AG09309 (cell line): ENCODE measurements around the gene TTC21B.
A peak's percentile ranks its signal among the peaks of the same experiment; 100 is the strongest.

Source experiments
- DNase-seq: peaks from one replicate; pipeline ENCODE4 v3.0.0-alpha.2; 2010; ENCODE audit warnings: low read depth
- H3K4me3 ChIP-seq: 2 replicates; pipeline ENCODE4 v1.5.1; 2011; ENCODE audit warnings: mild to moderate bottlenecking, low read depth, low read length, moderate library complexity; ENCODE audit not compliant: control insufficient read depth
- TF ChIP-seq, protein P1 (sequence below): IDR thresholded peaks from 2 replicates; pipeline ENCODE4 v1.5.1; 2011; ENCODE audit warnings: mild to moderate bottlenecking, low read depth, low read length, inconsistent platforms; ENCODE audit not compliant: insufficient read depth, control insufficient read depth; ENCODE audit errors: missing control alignments

TTC21B gene

DNA sequence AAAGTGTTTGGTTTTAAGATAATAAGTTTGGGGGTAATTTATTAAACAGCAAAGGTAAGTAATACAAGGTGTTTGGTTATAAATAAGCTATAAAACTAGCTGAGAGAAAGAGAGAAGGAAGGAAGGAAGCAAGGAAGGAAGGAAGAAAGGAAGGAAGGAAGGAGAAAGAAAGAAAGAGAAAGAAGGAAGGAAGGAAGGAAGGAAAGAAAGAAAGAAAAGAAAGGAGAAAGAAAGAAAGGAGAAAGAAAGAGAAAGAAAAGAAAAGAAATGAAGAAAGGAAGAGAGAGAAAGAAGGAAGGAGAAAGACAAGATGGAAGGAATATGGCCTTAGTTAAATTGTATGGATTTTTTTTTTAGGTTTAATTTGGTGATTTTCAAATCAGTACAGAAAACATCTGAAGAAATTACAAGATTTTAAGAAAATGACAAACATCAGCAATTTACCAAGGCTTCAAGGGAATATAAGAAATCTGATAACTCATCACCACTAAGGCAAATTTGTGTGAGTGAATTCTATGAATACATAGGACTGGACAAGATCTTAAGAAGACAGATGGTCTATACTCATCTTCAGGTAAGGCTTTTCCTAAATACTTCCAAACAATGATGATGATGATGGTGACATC, 113.1 kb downstream of the TTC21B start:
- TF ChIP-seq, protein P1, sequence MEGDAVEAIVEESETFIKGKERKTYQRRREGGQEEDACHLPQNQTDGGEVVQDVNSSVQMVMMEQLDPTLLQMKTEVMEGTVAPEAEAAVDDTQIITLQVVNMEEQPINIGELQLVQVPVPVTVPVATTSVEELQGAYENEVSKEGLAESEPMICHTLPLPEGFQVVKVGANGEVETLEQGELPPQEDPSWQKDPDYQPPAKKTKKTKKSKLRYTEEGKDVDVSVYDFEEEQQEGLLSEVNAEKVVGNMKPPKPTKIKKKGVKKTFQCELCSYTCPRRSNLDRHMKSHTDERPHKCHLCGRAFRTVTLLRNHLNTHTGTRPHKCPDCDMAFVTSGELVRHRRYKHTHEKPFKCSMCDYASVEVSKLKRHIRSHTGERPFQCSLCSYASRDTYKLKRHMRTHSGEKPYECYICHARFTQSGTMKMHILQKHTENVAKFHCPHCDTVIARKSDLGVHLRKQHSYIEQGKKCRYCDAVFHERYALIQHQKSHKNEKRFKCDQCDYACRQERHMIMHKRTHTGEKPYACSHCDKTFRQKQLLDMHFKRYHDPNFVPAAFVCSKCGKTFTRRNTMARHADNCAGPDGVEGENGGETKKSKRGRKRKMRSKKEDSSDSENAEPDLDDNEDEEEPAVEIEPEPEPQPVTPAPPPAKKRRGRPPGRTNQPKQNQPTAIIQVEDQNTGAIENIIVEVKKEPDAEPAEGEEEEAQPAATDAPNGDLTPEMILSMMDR: no peak
- no peak overlapping the region for H3K4me3 ChIP-seq
- no peak for DNase-seq

DNA sequence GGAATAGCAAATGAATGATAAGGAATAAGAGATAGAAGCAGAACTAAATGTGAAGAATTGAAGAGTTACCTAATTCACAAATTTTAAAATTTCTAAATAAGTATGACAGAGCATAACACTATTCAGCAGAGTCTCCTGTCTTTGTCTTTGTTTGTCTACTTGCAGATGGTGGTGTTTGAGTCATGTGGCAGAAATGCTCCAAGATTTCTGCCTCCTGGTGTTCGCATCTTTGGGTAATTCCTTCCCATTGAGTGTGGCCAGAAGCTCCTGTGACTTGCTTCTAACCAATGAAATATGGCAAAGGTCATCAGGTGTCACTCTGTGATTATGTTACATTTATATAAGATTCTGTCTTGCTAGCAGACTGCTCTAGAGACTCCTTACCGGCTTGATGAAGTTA, 114.0 kb downstream of the TTC21B start:
- no peak for DNase-seq
- TF ChIP-seq, protein P1: no peak
- H3K4me3 ChIP-seq: no peak overlapping the region

DNA sequence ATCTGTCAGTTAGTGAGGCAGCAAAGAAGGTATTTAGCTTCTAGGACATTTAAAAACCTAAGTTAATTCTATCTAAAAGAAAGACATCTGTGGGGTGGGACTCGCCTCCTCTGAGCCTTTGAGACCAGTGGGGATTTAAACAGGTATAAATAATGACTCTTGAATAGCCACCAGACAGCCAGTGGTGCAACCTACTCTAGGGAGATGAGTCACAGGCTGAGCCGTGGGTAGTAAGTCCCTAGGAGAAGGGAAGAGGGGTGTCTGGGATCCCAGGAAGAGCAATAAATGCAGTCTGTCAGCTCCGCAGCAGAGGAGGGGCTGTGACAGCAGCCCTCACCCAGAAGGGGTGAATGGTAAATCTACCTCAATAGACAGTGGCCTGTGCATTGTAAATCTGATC, 116.5 kb downstream of the TTC21B start:
- DNase-seq: peak; percentile 13
- TF ChIP-seq, protein P1: no peak
- H3K4me3 ChIP-seq: no peak overlapping the region

DNA sequence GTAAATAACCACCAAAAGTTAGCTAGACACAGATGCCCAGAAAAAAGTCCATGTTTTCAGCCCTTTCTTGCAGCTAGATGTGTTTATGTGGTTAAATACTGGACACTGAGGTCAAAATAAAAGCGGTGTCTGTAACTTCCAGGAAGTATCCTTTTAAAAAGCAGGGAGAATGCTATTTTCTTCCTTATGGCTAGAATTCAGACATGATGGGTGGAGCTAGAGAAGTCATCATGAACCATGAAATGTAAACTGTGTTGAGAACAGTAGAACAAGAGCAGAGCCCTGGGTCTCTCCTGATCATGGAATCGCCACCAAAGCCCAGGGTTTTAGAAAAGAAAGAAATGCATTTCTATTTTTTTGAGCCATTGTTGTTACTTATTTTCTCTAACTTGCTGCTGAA, 118.2 kb downstream of the TTC21B start:
- TF ChIP-seq, protein P1: no peak
- no peak overlapping the region for H3K4me3 ChIP-seq
- DNase-seq: no peak

DNA sequence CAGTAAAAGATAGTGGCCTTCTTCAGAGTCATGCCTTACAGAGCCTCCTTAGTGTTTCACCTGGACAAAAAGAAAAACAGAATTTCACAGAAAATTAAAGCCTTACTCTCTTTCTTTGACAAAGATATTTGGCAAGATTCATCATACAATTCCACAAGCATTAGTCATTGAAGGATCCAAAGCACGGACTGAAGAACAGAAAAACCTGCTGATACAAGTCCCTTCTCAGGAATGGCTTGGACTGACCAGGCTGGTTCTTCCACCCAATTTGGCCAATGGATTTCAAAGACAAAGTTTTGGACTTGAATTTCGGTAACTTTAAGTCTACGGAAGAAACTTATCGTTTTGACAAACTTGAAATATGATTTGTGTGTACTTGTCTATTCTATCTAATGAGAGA, 120.4 kb downstream of the TTC21B start:
- TF ChIP-seq, protein P1: no peak
- peak; percentile 16 for DNase-seq
- H3K4me3 ChIP-seq: no peak overlapping the region

DNA sequence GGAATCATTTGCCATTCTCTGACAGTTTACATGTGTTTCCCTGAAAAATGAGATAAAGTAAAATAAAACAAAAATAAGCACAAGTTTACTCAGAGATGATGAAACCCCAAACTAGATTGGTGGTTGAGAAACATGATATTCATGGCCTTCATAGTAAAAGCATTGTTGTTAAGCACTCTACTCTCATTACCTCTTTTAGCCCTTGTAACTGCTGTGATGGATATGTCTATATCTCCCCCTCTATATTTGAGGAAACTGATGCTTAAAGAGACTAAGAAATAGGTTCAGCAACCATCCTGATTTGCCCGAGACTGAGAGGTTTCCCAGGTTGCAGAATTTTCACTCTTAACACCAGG, 125.7 kb downstream of the TTC21B start:
- H3K4me3 ChIP-seq: no peak overlapping the region
- no peak for DNase-seq
- TF ChIP-seq, protein P1: no peak

DNA sequence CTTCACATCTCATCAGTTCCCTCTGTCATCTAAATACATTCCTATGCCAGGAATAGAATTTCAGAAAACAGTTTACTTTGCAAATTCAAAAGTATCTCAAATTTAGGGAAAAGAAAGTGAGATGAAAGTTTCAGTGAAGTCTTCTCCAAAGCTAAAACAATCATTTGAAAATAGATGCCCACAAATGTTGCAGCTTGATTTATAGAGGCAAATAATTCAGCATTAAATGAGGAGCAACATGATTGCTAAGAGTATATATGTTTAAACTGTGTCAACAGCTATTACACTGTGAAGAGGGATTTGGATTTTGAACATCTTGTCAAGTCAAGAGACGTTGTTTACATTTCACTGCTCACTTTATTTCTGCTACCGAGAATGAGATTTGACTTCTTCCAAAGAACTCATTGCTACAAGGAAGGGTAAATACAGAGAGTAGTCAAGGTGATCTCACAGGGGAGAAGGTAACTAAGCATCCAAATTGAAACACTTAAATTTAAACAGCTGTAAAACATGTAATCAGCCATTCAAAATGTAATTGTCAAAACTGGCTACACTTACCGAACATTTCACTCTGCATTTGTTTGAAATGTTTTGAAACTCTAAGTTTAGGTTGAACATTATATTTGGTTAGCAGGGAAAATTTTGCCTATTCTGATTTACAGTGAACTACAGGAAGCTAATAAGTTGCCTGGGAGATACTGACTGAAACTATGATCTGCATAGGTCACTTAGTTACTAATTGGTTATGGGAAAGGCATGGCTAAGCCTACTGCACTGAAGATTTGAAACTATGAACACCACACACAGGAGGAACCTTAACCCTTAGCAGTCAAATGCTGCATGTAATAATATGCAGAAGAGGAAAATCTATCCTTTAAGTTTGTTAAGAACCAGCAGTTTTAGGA, 126.3 kb downstream of the TTC21B start:
- TF ChIP-seq, protein P1: no peak
- no peak overlapping the region for H3K4me3 ChIP-seq
- DNase-seq: no peak
